Muscle of back (tissue), 11 donors: ENCODE results near the gene EPB41L4A. TPM values are rescaled to one million over a fixed set of nuclear protein-coding genes. Genes with fewer than 3 reads are reported as not detected.

Experiments used
- DNase-seq, 3 donors: peaks; one replicate each; pipeline versions ENCODE4 v3.0.0 to v3.0.0-alpha.2; 2013
- polyA plus RNA-seq, 10 donors: library from polyadenylated mRNA; unstranded; fragments of 120-200 nt; gene quantifications; one replicate each; pipeline ENCODE4 v1.2.1, GENCODE V29; 2013; ENCODE audit not compliant: insufficient read length in 10 of 10

Gene EPB41L4A
- polyA plus RNA-seq, 10 donors, result 4.6 to 10.5 (median 7.2) TPM

- DNase-seq, result no peak
These were observed 108.3 kb downstream of the EPB41L4A start for GRCh38 chr5:112310746-112311145.

GRCh38 chr5:112308608-112309007 lies 110.5 kb downstream of the EPB41L4A start:
- no peak for DNase-seq

- no peak for DNase-seq
These were observed 112.1 kb downstream of the EPB41L4A start for GRCh38 chr5:112306956-112307355.

GRCh38 chr5:112304743-112305142 lies 114.3 kb downstream of the EPB41L4A start:
- no peak for DNase-seq

- DNase-seq, result no peak
These were observed 115.4 kb downstream of the EPB41L4A start for GRCh38 chr5:112303685-112304084.

- no peak for DNase-seq
These were observed 125.0 kb downstream of the EPB41L4A start for GRCh38 chr5:112294126-112294525.

- DNase-seq, result peak in 1 of 3 donors; percentile 9
These were observed 125.5 kb downstream of the EPB41L4A start for GRCh38 chr5:112293587-112293986.

GRCh38 chr5:112290691-112291090 lies 128.4 kb downstream of the EPB41L4A start:
- DNase-seq, result no peak

GRCh38 chr5:112289465-112289864 lies 129.6 kb downstream of the EPB41L4A start:
- DNase-seq, result no peak

GRCh38 chr5:112283943-112284929 lies 134.8 kb downstream of the EPB41L4A start:
- no peak for DNase-seq

- no peak for DNase-seq
These were observed 136.0 kb downstream of the EPB41L4A start for GRCh38 chr5:112283034-112283582.

GRCh38 chr5:112279082-112279481 lies 140.0 kb downstream of the EPB41L4A start:
- no peak for DNase-seq

GRCh38 chr5:112276991-112277390 lies 142.1 kb downstream of the EPB41L4A start:
- no peak for DNase-seq

GRCh38 chr5:112275671-112276070 lies 143.4 kb downstream of the EPB41L4A start:
- DNase-seq, result no peak

GRCh38 chr5:112270299-112271293 lies 148.5 kb downstream of the EPB41L4A start:
- peak in 1 of 3 donors; percentile 4 for DNase-seq

GRCh38 chr5:112267231-112267630 lies 151.8 kb downstream of the EPB41L4A start:
- no peak for DNase-seq

- DNase-seq, result no peak
These were observed 154.4 kb downstream of the EPB41L4A start for GRCh38 chr5:112264666-112265065.

- no peak for DNase-seq
These were observed 154.9 kb downstream of the EPB41L4A start for GRCh38 chr5:112264151-112264550.

- no peak for DNase-seq
These were observed 155.6 kb downstream of the EPB41L4A start for GRCh38 chr5:112263469-112263868.

- DNase-seq, result no peak
These were observed 160.5 kb downstream of the EPB41L4A start for GRCh38 chr5:112258571-112258970.

- DNase-seq, result no peak
These were observed 161.1 kb downstream of the EPB41L4A start for GRCh38 chr5:112257976-112258375.

- no peak for DNase-seq
These were observed 162.1 kb downstream of the EPB41L4A start for GRCh38 chr5:112257005-112257404.
